ENCODE data around the gene TM9SF2.

Gene TM9SF2

GRCh38 chr13:99495466-99496183 is 5.6 kb upstream of the TM9SF2 start:
- no peak for DNase-seq (ENCODE audit: low spot score)

DNA sequence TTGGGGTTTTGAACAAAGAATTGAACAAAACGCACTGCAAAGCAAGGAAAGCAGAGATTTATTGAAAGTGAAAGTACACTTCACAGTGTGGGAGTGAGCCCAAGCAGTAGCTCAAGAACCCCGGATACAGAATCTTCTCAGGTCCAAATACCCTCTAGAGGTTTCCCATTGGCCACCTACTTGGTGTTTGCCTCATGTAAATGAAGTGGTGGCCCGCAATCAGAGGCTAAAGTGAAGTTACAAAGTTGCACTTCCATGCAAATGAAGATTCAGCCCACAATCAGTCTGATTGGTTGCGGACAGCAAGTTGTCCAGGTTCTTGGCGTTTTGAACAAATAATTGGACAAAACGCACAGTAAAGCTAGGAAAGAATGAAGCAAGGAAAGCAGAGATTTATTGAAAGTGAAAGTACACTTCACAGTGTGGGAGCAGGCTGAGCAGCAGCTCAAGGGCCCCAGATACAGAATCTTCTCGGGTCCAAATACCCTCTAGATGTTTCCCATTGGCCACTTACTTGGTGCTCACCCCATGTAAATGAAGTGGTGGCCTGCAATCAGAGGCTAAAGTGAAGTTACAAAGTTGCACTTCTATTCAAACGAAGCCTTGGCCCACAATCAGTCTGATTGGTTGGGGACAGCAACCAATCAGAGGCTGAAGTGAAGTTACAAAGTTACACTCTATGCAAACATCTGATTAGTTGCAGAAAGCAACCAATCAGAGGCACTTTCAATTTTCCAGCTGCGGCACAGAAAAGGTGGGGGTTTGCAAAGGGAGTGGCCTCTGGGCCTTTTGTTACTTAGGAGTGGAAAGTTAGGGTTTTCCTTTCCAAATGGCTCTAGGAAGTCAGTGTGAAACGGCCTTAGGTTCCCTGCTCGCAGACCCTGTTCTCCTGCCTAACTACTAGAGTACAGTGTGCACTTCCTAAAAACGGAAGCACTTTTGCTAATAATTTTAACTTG is 4.8 kb upstream of the TM9SF2 start:
- DNase-seq (ENCODE audit: low spot score): peak; percentile 60

GRCh38 chr13:99498171-99499161 is 2.8 kb upstream of the TM9SF2 start:
- DNase-seq (ENCODE audit: low spot score): peak; percentile 95

- no peak for DNase-seq (ENCODE audit: low spot score)
Observed at GRCh38 chr13:99500839-99501183, 461 bp upstream of the TM9SF2 start.

DNA sequence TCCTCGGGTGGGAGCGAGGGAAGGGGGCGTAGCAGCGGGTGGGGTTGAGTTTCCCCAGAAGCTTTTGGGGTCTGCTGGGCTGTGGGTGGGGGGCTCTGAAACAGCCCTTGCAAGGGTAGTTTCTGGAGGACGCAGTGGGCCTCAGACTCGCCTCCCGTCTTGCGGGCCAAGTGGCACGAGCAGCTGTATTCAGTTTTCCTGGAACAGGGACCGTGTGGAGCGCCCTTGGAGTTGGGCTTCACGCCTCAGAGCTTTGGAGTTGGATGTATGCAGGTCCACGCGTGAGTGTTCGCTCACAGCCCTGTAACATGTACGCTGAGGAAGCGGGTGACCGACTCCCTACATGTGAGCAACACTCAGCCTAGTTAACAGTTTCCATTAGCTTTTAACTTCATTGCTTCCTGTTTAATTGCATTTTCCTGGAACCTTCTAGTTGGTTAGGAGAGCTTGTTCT is 603 bp downstream of the TM9SF2 start:
- peak; percentile 12 for DNase-seq (ENCODE audit: low spot score)

DNA sequence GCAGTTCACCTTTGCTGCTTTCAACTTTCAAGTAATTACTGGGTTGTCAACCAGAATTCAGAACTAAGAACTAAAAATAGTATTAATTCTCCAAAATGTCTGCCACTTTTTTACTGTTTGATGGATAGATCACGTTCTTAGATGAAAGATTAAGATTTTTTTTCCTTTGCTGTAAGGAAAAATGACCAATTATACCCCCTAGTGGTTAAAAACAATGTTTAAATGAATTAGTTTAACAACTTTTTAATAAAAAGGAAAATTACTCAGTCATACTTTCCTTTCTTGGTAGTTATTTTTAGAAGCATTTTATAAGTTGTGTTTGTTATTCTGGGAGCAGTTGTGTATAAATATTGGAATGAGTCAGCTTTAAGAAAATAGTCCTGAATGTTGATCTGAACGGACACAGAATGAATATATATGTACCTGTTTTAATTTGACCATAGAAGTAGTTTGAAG is 4.6 kb downstream of the TM9SF2 start:
- DNase-seq (ENCODE audit: low spot score): no peak

- DNase-seq (ENCODE audit: low spot score): peak; percentile 49
Observed at GRCh38 chr13:99506634-99507033, 5.4 kb downstream of the TM9SF2 start.

DNA sequence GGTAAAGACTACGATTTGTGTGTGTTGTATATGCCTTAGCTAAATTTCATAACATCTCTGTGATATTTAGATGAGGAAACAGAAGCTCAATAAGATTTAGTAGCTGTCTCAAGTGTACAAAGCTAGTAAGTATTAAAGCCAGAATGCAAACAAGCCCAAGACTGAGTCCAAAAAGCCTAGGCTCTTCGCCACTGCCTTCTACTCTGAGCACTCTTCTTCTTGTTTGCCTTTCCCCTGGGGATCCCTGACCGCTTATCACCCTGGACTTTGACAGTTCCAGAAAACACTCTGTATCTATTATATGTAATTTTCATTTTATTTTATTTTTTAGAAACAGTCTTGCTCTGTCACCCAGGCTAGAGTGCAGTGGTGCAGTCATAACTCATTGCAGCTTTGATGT is 5.8 kb downstream of the TM9SF2 start:
- no peak for DNase-seq (ENCODE audit: low spot score)

GRCh38 chr13:99507551-99507950 is 6.3 kb downstream of the TM9SF2 start:
- no peak for DNase-seq (ENCODE audit: low spot score)

DNA sequence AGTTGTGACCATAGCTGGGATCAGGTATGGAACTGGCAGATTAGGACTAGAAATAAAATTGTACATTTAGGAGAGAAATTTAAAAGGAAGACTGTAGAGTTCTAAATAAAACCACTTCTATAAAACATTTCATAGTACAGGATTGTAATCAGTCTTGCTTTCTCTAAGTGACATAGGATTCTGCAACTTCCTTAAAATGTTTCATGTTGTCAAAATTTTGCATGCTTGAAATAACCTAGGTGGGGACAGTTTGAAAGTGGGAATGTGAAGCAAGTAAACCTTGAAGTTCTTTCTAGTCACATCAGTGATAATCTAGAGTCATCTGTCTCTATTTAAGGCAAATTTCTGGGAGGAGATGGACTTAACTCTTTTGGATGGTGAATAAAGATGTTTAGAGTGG is 6.7 kb downstream of the TM9SF2 start:
- no peak for DNase-seq (ENCODE audit: low spot score)

- DNase-seq (ENCODE audit: low spot score): no peak
Observed at GRCh38 chr13:99509479-99509878, 8.2 kb downstream of the TM9SF2 start.

GRCh38 chr13:99514801-99515200 is 13.5 kb downstream of the TM9SF2 start:
- no peak for DNase-seq (ENCODE audit: low spot score)

DNA sequence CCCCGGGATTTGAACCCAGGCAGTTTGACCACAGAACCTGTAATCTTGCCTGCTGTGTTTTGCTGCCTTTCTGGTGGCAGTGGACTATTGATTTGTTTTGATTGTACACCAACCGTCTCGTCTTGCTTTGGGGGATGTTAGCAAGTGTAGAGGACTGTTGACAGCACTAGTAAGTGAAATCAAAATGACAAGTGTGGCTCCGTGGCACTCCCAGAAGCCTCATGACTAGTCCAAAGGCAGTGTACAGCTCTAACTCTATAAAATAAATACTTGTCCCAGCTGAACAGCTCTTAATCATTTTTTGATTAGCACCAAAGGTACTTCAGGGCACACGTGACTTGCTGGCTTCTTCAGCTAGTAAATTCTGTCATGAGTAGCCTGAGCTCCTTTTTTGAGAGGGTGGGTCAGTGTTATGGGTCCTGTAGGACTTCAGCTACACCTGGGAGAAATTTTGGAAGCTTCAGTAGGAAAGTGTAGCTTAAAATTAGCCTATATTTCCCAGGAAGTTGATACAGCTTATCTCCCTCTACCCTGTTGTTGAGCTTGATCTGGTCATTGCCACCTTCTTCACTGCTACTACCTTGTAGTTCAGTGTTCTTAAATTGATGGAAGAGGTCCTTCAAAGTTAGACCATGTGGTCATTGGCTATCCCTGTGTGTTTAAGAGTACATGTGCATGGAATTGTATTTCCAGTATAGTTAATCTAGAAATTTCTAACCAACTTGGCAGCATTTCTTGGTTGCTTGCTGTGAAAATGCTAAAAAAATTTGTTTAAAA is 15.1 kb downstream of the TM9SF2 start:
- DNase-seq (ENCODE audit: low spot score): no peak

DNA sequence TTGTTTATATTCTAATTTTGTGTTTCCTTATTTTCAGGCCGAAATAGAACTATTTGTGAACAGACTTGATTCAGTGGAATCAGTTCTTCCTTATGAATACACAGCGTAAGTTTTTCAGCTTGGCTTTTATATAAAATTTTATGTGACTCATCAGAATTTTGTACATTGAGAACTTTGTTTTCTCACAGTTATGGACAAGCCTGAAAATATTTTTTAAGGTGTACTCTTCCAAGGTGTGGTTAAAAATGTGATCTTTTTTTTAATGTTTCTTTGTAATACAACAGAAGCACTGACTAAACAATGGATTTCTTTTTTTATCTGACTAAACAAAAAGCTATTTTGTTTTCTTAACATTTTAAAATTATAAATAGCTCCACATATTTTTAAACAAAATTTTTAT is 16.3 kb downstream of the TM9SF2 start:
- DNase-seq (ENCODE audit: low spot score): no peak

DNA sequence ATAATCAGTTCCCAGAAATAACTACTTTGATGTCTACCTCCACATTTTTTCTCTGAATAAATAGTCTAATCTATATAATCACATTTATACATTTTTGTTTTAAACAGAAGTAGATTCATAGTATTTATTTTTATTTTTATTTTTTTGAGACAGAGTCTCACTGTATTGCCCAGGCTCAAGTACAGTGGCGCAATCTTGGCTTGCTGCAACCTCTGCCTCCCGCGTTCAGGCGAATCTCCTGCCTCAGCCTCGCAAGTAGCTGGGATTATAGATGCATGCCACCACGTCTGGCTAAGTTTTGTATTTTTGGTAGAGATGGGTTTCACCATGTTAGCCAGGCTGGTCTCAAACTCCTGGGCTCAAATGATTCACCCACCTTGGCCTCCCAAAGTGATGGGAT is 16.7 kb downstream of the TM9SF2 start:
- DNase-seq (ENCODE audit: low spot score): no peak

- no peak for DNase-seq (ENCODE audit: low spot score)
Observed at GRCh38 chr13:99522298-99522697, 21.0 kb downstream of the TM9SF2 start.

GRCh38 chr13:99523838-99524237 is 22.6 kb downstream of the TM9SF2 start:
- DNase-seq (ENCODE audit: low spot score): no peak

DNA sequence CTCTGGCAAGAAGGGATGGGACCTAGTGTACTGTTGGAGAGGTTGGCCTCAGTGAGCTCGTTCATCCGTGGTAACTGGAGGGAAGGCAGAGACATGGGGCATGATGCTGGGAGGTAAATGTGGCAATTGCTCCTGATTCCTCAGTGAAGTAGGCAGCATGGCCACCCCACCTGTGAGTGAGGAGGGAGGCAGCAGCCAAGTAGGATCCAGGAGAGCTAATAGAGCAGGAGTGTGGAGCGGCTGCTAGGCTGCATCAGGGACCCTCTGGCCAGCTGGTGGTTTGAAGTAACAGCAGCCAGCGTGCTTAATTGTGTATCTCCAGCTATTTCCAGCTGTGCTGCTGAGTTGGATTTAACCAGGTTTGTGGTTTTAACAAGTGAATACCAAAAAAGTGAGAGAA is 24.7 kb downstream of the TM9SF2 start:
- no peak for DNase-seq (ENCODE audit: low spot score)

- DNase-seq (ENCODE audit: low spot score): no peak
Observed at GRCh38 chr13:99526549-99526948, 25.3 kb downstream of the TM9SF2 start.

DNA sequence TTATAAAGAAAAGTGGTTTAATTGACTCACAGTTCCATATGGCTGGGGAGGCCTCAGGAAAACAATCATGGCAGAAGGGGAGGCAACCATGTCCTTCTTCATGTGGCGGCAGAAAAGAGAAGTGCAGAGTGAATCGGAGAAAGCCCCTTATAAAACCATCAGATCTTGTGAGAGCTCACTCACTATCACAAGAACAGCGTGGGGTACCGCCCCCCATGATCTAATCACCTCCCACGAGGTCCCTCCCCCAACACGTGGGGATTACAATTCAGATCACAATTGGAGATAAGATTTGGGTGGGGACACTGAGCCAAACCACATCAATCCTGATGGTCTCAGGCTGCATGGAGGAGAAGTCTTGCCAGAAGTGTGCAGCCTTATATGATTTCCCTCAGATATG is 26.0 kb downstream of the TM9SF2 start:
- no peak for DNase-seq (ENCODE audit: low spot score)

DNA sequence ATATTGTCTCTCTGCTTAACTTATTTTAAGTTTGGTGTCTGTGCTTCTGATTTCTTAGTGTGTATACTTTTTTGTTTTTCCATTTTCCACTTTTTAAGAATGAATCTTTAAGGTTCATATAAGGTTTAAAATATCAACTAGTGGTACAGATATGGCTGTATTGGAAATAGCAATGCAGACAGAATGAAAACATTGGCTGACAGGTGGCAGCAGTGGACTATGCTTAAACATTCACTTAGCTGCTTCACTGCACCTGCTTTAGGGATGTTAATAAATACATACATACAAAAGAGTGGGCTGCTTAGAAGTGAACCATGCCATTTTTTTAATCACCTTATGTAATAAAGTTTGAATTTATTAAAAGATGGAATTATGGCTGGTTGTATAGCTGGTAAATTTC is 27.3 kb downstream of the TM9SF2 start:
- DNase-seq (ENCODE audit: low spot score): no peak

All from Ammon's horn (tissue), 1 donor.